HCT116 (cell line): ENCODE results near the gene FEZF2.

Source experiments
- CTCF ChIP-seq, 3 experiments: fragments of 200-600 bp in 1 of 3; sonication (generic) in 1 of 3; IDR thresholded peaks in 2 of 3; conservative IDR thresholded peaks in 1 of 3; 2 replicates each; pipeline ENCODE4 v1.5.1; 2012 to 2017; ENCODE audit warnings: low read depth in 2 of 3, low read length in 2 of 3, antibody characterized with exemption in 1 of 3, borderline replicate concordance in 1 of 3, control low read depth in 1 of 3, mild to moderate bottlenecking in 1 of 3, mixed read lengths in 1 of 3, mixed run types in 1 of 3, moderate library complexity in 1 of 3; ENCODE audit not compliant: insufficient read depth in 1 of 3
- EZH2 ChIP-seq: fragments of 200-600 bp; sonication (generic); IDR thresholded peaks from 2 replicates; pipeline ENCODE4 v1.6.1; 2017; ENCODE audit warnings: antibody characterized with exemption, mixed run types
- POLR2A ChIP-seq: IDR thresholded peaks from 2 replicates; pipeline ENCODE4 v1.7.0; 2011; ENCODE audit warnings: borderline replicate concordance; ENCODE audit not compliant: insufficient read depth, insufficient read length; ENCODE audit errors: extremely low read depth
- POLR2AphosphoS5 ChIP-seq: IDR thresholded peaks from 2 replicates; pipeline ENCODE4 v1.6.1; 2011; ENCODE audit warnings: mild to moderate bottlenecking, low read depth, low read length, moderate library complexity
- SIN3A ChIP-seq: IDR thresholded peaks from 2 replicates; pipeline ENCODE4 v1.6.1; 2012; ENCODE audit warnings: low read depth
- SP1 ChIP-seq: IDR thresholded peaks from 2 replicates; pipeline ENCODE4 v1.6.1; 2012; ENCODE audit warnings: low read depth
- SRF ChIP-seq: IDR thresholded peaks from 2 replicates; pipeline ENCODE4 v1.6.1; 2012; ENCODE audit warnings: low read depth
- YY1 ChIP-seq: IDR thresholded peaks from 2 replicates; pipeline ENCODE4 v1.6.1; 2011; ENCODE audit warnings: low read length, low read depth, moderate library complexity, mild to moderate bottlenecking; ENCODE audit not compliant: insufficient replicate concordance; ENCODE audit errors: extremely low read depth

GRCh38 chr3:62368705-62369475 lies 4.5 kb downstream of the FEZF2 start:
- no peak for TF ChIP-seq CTCF (IDR thresholded peaks at IDR 0.05 in 2 of 3, conservative IDR thresholded peaks at IDR 0.05 in 1 of 3; ENCODE audit: borderline replicate concordance in 1 of 3, insufficient read depth in 1 of 3, low read depth in 2 of 3, low read length in 2 of 3)
- no peak for TF ChIP-seq SP1
- TF ChIP-seq POLR2A = no peak
- no peak for TF ChIP-seq SIN3A
- no peak for TF ChIP-seq YY1
- TF ChIP-seq EZH2 = no peak
- TF ChIP-seq SRF = no peak
- no peak for TF ChIP-seq POLR2AphosphoS5
